ENCODE data around the gene MOB3B.

Gene MOB3B

DNA sequence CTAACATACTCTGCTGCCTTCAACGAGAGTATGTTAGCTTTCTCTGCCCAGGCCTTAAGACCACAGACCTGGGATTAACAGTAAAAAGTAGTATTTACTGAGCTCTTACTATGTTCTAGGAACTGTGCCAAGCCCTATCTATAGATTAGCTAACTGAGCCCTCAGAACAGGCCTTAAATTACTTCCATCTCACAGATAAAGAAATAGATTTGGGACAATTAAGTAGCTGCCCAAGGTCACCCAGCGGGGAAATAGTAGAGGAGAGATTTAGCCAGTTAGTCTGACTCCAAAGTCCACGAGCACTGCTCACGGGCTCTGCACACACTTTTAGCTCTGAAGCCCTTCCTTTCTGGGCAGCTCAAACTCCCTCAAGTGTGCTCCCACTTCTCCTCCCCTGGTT lies 168.1 kb downstream of the MOB3B start:
- no peak for DNase-seq (ENCODE audit: low spot score)

DNA sequence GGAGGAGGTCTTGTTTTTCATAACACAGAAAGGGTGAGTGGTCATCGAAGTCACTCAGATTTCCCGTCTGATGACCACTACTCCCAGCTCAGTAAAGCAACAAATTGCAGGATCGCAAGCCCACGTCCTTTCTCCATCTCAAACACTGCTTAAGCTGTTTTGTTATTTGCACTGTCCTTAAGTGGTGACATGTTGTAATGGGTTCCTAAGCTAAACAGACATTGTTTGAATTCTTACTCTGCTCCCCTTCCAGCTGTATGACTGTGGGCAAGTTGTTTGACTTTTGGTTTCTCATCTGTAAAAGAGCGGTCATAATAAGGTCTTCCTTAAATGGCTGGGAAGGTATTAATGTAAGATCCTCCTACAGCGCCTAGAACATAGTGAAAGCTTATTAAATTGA lies 169.9 kb downstream of the MOB3B start:
- DNase-seq (ENCODE audit: low spot score) = no peak

DNA sequence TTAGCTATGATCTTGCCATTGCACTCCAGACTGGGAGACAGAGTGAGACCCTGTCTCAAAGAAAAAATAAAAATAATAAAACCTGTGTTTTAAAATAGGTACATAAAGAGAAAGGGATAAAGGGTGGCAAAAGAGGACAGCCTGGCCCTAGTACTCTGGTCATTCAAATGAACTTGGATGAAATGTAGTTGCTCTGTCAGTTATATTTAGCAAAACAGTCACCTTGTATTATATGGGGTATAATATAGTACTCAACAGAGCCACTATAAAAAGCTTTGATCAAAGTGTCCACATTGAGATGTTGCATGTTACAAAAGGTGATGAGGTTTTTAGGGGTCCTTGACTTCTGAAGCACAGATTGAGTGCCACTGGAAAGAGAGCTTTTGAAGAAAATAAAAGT lies 171.6 kb downstream of the MOB3B start:
- DNase-seq (ENCODE audit: low spot score) = no peak

DNA sequence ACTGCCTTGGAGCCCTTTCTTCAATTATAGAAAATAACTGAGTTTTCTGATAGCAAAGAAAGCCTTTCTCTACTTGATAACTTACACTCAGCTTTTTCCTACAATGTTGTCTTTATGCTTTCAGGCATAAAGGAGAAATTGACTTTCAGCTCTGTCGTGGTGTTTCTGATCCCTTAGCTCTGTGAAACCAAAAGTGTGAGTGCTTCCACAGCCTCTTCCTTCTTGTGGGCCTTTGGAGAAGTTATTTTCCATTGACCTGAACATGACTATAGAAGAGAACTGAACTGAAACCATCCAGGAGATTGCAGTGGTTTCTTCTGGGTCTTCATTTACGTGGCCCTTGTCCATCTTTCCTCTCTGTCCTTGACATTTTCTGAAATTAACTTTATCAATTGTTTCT lies 173.2 kb downstream of the MOB3B start:
- no peak for DNase-seq (ENCODE audit: low spot score)

DNA sequence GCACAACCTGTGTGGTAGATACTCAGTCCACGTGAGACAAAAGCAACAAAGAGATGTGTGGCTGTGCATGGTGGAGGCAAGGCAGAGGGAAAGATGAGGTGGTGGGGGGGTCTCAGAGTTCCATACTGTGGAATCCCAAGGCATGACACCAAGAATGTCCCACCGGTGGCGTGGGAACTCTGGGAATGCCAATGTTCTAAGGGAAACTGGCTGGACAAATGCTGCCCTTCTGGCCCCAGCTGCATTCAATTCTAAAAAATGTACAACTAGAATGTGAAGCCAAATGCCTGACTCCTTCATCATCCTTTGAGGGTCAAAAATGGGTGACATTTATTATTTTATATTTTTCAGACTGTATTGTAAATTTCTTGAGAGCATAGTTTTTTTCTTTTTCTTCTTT lies 174.4 kb downstream of the MOB3B start:
- no peak for DNase-seq (ENCODE audit: low spot score)

DNA sequence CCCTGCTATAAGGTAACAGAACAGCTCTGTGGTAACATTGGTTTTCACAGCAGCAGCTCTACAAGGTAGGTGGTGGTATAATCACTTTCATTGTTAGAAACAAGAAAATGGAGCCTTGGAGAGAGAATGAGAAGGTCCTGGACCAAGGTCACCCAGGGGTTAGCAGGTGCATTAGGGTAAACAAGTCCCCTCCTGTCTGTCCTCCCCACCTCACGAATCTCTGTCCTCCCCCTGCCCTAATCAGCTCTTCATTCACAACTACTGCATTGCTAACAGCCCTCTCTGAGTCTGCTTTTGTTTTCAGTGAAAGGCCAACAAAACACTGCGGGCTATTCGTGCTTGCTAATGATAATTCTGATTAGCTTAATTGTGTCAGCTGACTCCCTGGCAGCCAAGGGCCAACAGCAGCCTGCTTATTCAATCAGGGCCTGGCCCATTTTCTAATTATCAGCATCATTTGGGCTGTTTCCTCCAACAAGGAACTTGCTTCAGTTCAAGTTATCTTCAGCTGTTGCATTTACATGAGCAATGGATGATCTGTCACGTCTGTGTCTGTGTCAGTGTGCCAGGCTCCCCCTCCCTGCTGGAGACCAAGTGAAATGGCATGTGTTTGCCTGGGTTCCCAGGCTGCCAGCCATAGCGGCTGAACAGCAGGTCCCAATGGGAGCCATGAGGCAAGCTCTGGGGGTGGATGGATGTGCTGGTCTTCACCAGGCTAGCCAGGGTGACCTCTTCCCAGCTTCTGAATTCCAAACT lies 176.0 kb downstream of the MOB3B start:
- DNase-seq (ENCODE audit: low spot score) = peak; percentile 98

DNA sequence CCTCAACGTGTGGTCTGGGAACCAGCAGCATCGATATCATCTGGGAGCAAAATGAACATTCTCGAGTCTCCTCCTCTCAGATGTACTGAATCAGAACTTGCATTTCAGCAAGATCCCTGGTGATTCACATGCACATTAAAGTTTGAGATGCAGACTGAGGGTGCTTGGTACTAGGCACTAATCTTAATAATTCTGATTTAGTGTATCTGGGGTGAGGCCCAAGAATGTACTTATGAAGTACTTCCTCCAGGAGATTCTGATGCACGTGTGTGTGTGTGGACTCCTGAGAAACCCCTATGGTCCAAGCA lies 176.5 kb downstream of the MOB3B start:
- DNase-seq (ENCODE audit: low spot score) = no peak

DNA sequence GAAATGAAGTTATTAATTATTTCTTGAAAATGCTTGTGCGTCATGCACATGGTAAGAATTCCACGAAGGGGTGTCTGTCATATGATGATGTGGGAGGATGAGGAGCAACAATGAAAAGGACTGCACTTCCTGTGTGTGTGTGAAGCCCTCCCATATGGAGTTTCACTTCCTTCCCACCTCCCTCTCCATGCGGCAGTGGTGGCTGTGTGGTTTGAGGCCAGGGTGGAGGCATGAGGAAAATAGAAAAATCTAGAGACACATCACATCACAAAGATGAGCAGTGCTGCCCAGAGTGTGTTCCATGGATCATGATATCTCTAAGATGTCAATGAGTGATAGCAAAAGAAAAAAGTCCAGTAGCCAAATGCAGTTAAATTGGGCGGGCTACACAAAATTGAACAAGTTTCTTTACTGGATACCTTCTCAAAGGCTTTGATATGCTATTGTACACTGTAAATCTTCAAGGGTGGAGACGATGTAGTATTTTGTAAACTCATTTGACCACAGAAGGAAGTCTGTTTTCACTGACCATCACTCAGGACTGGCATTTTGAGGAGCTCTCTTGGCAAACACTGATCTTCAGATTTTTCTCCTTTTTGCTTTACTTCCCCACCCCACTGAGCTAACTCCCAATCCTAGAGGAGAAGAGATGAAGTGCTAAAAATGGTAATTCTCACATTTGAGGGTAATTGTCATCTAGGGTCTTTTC lies 177.0 kb downstream of the MOB3B start:
- DNase-seq (ENCODE audit: low spot score) = peak; percentile 71

DNA sequence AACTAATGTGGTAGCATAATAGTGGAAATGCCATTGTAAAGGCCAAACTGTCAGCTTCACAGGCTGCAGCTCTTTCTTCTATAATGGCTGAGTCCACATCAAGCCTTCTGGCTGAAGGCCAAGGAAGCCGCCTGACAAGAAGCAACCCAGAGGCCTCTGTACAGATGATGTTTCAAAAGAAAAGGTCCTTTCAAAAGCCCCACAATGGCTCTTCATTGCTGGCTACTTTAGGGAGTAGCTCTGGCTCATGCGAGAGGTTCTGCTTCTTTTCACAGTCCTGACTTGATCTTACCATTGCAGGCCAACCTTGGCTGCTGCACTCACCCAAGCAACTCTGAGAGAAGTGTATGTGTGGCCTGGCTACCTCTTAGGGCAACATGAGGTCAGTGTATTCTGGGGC lies 178.2 kb downstream of the MOB3B start:
- DNase-seq (ENCODE audit: low spot score) = peak; percentile 91

DNA sequence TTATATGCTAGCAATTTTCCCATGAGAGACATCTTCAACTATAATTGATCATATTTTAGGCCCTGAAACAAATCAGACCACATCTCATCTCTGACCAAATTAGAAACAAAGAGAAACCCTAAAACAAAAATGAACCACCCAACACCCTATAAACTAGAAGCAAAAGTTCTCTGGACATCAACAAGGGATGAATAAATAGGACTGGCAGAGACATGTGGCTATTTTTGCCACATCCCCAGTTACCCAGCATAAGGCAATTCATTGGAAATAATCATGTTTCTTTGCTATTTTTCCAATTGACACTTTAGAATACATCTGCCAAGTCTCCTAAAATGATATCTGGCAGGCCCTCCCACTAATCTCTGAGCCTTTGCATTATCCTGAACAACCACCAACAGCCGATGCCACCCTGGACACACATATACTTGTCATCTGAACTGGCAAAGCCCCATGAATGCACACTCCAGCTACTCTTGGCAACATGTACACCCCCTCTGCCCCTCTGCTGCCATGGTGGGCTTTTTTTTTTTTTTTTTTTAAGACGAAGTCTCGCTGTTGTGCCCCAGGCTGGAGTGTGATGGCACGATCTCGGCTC lies 179.1 kb downstream of the MOB3B start:
- no peak for DNase-seq (ENCODE audit: low spot score)

DNA sequence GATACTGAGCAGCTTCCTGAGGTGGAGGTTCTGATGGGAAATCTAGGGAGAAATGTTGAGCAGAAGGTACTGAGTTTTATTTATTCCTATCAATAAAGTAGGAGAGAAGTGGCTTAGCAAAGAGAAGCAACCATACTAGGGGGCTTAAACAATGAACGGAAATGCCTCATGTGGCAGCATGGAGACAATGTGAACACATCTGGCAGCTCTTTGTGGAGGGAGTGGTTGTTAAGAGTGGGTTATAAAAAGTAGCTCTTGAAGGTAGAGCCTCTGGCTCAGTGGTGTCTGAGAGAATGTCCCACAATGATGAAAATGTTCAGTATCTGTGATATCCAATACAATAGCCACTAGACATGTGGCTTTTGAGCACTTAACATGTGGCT lies 179.9 kb downstream of the MOB3B start:
- DNase-seq (ENCODE audit: low spot score) = no peak

DNA sequence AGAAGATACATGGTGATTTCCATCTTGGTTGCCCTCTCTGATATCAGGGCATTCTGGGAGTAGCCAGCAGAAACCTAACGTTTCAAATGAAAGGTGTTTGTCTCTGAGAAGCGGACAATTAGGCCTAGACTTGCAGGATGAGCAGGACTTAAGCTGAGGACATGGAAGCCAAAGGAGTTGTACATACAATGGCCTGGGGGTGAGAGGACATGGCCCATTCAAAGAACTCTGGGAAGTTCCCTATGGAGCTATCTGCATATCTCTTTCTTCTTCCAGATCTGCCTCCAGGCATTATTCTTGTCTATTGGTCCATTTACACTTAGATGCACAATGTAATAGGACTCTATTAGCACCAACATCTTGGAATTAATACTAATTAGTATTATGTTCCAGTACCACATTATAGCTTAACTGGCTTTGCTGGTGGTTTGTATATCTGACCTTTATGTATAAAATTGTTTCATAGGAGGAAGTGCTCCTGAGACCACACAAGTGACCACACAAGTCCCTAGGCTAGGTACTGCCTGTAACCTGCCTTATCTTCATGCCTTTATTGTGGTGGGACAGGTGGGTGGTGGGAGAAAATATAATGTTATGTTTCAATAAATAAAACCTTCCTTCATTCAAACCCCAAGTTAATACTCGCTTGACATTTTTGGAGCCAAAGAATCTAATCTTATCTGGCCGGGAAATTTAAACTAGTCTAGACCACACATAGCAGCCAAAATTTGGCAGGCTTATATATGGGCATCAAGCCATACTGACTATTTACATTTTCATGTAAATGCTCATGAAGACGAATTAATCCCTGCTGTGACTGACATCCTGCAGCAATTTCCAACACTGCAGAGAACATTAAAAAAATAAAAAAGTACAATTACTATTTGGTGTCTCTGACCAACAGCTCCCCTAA lies 180.6 kb downstream of the MOB3B start:
- no peak for DNase-seq (ENCODE audit: low spot score)

DNA sequence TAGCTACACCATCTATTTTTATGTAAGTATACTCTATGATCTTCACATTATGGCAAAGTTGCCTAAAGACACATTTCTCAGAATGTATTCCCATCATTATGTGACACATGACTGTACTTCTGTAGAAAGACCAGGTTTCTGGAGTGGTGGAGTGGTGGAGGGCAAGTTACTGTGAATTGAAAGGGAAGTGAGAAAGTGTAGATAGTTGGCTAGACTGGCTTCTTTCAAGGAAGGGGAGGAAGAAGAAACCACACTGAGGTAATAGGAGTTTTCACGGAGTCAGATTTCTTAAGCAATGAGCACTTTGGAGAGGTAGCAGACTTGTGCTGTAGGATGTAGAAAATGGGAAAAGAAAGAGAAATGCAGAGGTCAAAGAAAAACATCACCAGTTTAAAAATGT lies 181.7 kb downstream of the MOB3B start:
- no peak for DNase-seq (ENCODE audit: low spot score)

DNA sequence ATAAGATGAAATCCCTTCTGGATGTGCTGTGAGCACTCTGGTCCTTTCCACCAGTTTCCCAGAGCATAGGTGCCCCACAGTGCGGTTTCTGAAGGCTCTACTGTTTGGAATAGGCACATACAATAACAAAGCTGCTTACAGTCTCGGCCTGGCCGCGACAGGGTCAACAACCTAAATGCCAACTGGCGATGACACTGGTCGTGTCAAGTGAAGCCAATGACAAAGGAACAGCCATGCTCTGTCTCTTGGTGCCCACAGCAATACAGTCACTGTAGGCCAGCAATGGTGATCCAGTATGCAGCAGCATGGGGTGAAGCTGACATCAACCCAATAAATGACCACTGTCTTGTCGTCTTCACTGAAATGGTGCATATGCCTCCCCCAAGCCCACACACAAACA lies 184.8 kb downstream of the MOB3B start:
- peak; percentile 74 for DNase-seq (ENCODE audit: low spot score)

DNA sequence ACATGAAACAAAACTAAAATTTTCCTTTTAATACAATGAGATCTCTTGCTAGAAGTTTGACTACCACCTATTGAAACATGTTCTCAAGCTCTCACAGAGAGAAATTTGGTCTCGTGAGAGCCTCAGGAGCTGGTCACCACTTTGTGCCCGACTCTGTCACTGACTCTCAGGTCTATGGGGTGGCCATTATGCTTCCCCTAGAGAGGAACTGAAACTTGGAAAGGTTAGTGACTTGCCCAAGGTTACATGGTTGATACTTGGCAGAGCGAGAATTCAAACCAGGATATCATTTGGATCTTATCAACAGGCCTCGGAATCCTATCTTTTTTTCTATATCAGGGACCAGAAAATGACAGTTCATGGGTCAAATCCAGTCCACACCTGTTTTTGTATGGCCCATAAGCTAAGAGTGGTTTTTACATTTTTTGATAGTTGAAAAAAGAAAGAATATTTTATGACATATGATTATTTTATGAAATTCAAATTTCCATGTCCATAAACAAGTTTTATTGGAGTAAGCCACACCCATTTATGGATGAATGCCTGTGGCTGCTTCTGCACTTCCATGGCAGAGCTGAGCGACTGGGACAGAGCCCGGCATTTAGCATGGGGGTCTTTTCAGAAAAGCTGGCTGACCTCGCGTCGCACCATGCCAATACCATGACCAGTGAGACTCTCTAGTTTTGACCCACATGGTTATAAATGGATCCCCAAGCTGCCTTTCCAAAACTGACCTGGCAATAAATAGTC lies 187.9 kb downstream of the MOB3B start:
- DNase-seq (ENCODE audit: low spot score) = no peak

DNA sequence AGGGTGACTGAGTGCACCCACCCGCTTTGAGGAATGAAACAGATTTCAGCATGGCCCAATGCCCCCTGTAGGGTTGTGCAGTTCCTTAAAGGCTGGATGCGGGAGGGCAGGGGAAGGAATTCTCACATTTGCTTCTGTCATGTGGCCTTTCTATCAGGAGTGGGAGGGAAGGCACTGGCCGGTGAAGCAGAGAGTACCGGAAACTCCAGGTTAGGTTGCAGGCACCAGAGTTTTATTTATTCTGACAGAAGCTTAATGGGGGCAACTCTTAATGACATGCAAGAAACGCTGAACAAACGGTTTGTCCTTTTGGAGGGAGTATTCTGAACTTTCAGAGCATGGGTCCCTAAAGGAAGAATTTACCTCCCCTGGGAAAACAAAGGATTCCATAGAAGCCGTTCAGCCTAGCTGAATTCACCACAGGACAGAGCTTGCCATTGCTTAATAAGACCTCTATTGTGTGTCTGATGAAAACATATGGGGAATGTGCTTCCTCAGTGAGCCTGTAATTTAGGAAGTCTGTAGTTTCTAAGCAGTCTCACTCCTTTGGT lies 188.6 kb downstream of the MOB3B start:
- peak; percentile 71 for DNase-seq (ENCODE audit: low spot score)

DNA sequence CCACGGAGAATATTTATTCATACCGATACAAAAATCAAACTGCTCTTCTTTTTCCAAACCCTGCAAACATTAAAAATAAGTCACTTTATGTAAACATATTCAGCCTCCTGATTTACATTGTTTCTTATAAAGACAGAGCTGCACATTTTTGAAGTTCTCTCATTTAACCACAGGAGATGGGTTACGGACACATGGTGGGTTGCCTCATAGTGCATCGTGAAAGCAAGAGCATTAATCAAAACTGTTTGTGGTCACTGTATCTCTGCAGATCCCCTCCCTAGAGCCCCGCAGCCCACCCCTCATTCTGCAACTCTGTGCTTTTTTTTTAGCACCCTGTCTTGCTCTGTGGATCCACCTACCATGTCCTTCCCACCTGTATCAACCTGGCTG lies 189.3 kb downstream of the MOB3B start:
- DNase-seq (ENCODE audit: low spot score) = no peak

DNA sequence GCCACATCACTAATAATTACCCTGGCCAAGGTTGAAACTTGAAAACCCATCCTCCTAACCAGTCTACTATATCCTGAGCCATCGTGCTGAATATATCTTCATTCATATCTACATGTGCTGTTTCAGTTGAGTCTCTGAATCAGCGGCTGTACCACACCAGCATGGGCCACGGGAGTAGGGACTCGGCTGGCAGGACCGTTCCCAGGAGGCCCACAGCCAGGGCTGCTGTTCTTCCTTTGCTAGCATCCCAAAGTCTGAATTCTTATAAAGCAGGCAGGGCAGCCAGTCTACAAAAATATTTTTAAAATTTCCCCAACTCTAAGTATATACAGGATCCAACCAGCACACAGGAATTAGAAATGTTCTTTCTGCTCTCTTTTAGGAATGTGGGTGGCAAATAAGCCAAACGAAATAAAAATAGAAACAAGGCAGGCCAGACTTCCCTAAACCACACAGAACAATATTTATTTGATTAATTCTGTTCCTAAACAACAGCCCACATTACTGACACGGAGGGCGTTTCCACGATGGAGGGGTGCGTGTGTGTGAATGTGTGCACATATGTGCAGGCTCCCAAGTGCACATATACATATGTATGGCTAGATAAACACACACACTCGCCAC lies 189.8 kb downstream of the MOB3B start:
- DNase-seq (ENCODE audit: low spot score) = peak; percentile 53

DNA sequence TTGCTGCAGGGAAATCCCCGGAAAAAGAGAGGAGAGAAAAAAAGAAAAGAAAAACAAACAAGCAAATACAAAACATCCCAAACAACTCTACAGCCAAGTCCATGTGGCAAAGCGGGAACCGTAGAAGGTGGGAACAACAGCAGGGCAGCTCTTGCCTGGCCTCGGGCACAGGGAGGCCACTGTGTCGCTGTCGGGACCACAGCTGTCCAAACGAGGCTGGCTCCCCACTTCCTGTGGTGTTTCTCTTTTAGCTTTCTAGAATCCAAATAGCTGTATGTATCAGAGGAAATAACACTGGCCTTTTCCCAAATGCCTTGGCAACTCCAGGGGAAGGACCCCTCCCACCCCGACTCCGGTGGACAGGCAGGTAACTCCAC lies 191.1 kb downstream of the MOB3B start:
- peak; percentile 56 for DNase-seq (ENCODE audit: low spot score)

DNA sequence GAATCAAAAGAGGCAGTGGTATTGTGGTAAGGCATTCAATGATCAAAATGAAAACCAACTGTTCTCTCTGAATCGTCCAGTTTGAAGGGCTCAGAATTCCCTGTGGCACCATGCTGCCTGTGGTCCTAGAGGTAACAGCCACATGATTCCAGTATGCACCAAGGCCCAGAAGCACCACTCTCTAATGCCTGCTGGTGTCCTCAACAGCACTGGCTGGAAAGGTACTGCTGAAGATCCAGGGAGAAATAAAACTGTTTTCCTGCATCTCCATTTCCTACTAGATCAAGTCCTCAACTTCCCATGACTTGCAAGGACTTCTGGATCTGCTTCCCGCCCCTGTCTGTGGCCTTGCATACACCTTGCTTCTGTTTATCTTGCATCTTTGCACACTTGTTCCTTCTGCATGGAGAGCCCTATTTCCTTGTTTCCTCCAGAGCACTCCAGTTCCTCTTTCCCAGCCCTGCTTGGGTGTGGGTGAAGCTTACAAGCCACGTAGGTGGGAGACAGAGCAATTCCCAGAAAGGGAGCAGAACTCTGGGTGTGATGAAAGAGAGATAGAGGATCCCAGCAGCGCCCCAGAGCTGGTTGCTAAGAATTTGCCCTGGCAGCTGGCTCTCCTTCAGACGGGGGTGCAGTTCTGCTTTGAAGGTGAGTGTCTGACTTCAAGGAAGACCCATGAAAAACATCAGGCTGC lies 191.6 kb downstream of the MOB3B start:
- peak; percentile 48 for DNase-seq (ENCODE audit: low spot score)

DNA sequence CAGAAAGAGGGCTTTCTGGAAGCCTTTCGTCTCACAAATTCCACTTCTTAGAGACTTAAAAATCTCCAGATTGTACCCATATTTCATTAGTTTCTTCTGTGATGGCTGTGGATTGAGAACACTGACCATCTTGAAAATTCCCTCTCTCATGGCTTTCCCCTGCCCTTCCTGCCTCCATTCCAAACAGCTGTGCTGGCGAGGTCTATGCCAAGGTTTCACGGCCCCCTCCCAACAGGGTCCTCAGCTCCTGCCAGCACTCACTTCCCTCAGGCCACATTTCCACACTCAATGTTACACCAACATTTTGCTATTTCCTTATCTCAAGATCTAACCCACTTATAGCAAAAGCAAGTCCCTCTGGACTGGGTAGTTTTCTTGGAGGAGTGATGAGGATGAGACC lies 192.4 kb downstream of the MOB3B start:
- DNase-seq (ENCODE audit: low spot score) = no peak

All from Ammon's horn (tissue), 1 donor.